HepG2 (cell line): ENCODE measurements around the gene FGGY. TPM values are rescaled to one million over a fixed set of nuclear protein-coding genes. Genes with fewer than 3 reads are reported as not detected.
A peak's percentile ranks its signal among the peaks of the same experiment; 100 is the strongest.

Experiments
- BRCA1 ChIP-seq: sonication (generic); formaldehyde crosslinking; IDR thresholded peaks from 2 replicates; pipeline ENCODE4 v1.4.0; 2020; ENCODE audit warnings: missing genetic modification reagents
- ETV5 ChIP-seq: IDR thresholded peaks from 2 replicates; pipeline ENCODE4 v1.6.1; 2018; ENCODE audit warnings: missing biosample characterization, missing genetic modification reagents, inconsistent platforms, borderline replicate concordance
- GATA4 ChIP-seq: sonication (generic); IDR thresholded peaks from 2 replicates; pipeline ENCODE4 v1.6.1; 2016; ENCODE audit warnings: antibody characterized with exemption, low read depth, borderline replicate concordance
- GMEB2 ChIP-seq: IDR thresholded peaks from 2 replicates; pipeline ENCODE4 v1.6.1; 2016; ENCODE audit warnings: missing biosample characterization, missing genetic modification reagents, low read depth
- HMG20A ChIP-seq: IDR thresholded peaks from 2 replicates; pipeline ENCODE4 v1.6.1; 2016; ENCODE audit warnings: borderline replicate concordance
- IRF2 ChIP-seq: IDR thresholded peaks from 2 replicates; pipeline ENCODE4 v1.6.1; 2018; ENCODE audit warnings: missing genetic modification reagents, missing compliant biosample characterization
- KLF15 ChIP-seq: sonication (generic); formaldehyde crosslinking; IDR thresholded peaks from 2 replicates; pipeline ENCODE4 v1.8.1; 2023; ENCODE audit warnings: borderline replicate concordance, mild to moderate bottlenecking, inconsistent platforms, missing genetic modification reagents, mixed read lengths
- YEATS2 ChIP-seq: sonication (generic); formaldehyde crosslinking; IDR thresholded peaks from 2 replicates; pipeline ENCODE4 v1.4.0; 2020; ENCODE audit warnings: missing genetic modification reagents, borderline replicate concordance
- ZBTB1 ChIP-seq: sonication (generic); formaldehyde crosslinking; IDR thresholded peaks from 2 replicates; pipeline ENCODE4 v1.4.0; 2020; ENCODE audit warnings: missing genetic modification reagents, borderline replicate concordance
- ZNF292 ChIP-seq: sonication (generic); formaldehyde crosslinking; IDR thresholded peaks from 2 replicates; pipeline ENCODE4 v1.8.1; 2022; ENCODE audit warnings: mild to moderate bottlenecking, low read depth, missing genetic modification reagents, borderline replicate concordance
- ZNF556 ChIP-seq: sonication (generic); formaldehyde crosslinking; IDR thresholded peaks from 2 replicates; pipeline ENCODE4 v1.4.0; 2020; ENCODE audit warnings: mild to moderate bottlenecking, missing genetic modification reagents, borderline replicate concordance
- ZNF784 ChIP-seq: sonication (generic); formaldehyde crosslinking; IDR thresholded peaks from 2 replicates; pipeline ENCODE4 v1.5.1; 2020; ENCODE audit warnings: missing genetic modification reagents, mild to moderate bottlenecking, borderline replicate concordance
- polyA plus RNA-seq, 8 experiments: library from polyadenylated mRNA; depleted of rRNA in 3 of 8; stranded (reverse) in 7 of 8; unstranded in 1 of 8; fragments of >200 nt; fragmentation: Illumina TruSeq in 4 of 8; extraction: Trizol in 4 of 8; gene quantifications; 2 replicates each; pipeline versions ENCODE4 v1.2.1 to v1.2.3, GENCODE V29; 2011 to 2016; ENCODE audit warnings: low read depth in 4 of 8, missing spikeins in 1 of 8, mixed read lengths in 1 of 8; ENCODE audit not compliant: insufficient read depth in 1 of 8
- total RNA-seq, 5 experiments: library from RNA; depleted of rRNA; stranded (reverse); fragments of >200 nt; fragmentation: Illumina TruSeq; extraction: Trizol; gene quantifications; 2 replicates each; pipeline ENCODE4 v1.2.3, GENCODE V29; 2016; ENCODE audit warnings: low read depth in 1 of 5
- TF ChIP-seq, protein P1 (sequence below): sonication (generic); formaldehyde crosslinking; IDR thresholded peaks from 2 replicates; pipeline ENCODE4 v1.4.0; 2020; ENCODE audit warnings: mild to moderate bottlenecking, missing genetic modification reagents, borderline replicate concordance
- TF ChIP-seq, protein P2 (sequence below): sonication (generic); formaldehyde crosslinking; IDR thresholded peaks from 2 replicates; pipeline ENCODE4 v1.8.0; 2022; ENCODE audit warnings: mild to moderate bottlenecking, missing genetic modification reagents
- TF ChIP-seq, protein P3 (sequence below): sonication (generic); formaldehyde crosslinking; conservative IDR thresholded peaks from 2 replicates; pipeline ENCODE4 v1.4.0; 2020; ENCODE audit warnings: mild to moderate bottlenecking, missing genetic modification reagents, moderate library complexity

The FGGY gene
- total and polyA plus RNA-seq, 2 of the 13 experiments (the other 11 are each of a cell fraction or from before 2014, with no cell fraction given) = 15.7 to 27.5 TPM

DNA sequence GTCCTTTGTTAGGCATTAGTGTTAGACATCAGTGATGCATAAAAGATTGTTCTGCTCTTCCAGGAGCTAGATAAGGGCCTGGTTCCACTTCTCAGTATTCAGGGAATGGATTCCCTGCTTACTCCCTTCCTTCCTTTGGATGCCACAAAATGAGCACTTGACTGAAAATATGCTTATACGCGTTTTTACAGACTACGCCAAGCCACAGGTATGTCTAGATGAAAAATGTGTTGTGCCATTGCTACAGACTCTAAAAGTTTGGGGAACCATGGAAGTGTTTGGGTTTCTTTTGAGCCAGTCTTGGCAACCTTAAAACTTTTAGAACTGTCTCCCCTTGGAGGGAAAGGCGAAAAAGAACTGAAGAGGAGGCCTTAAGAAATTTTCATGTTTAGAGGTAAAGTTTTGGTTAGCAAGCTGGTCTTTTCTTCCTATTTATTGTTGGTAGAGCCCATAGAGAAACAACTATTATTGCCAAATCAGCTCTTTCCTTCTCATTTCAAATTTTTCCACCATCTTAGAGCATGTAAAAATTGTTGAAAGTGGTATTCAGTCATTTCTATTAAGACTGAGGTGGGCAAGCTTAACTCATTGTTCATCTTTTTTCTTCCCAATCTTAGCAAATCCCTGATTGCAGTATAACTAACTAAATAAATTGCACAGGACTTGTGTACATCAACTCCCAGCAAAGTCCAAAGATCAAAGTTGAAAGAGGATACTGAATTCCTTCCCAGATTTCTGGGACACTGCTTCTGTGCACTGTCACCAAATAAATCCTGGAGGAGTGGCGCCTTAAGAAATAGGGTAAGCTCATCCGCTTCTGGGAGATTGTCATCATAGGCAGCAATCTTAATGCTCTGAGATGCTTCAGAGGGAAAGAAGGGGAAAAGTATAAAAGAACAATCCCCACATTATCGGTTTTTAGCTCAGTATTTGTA, 18.9 kb downstream of the FGGY start (continued):
- no peak for TF ChIP-seq BRCA1 (CRISPR knock-in tag)
- no peak for TF ChIP-seq IRF2 (CRISPR knock-in tag)
- TF ChIP-seq, protein P1, sequence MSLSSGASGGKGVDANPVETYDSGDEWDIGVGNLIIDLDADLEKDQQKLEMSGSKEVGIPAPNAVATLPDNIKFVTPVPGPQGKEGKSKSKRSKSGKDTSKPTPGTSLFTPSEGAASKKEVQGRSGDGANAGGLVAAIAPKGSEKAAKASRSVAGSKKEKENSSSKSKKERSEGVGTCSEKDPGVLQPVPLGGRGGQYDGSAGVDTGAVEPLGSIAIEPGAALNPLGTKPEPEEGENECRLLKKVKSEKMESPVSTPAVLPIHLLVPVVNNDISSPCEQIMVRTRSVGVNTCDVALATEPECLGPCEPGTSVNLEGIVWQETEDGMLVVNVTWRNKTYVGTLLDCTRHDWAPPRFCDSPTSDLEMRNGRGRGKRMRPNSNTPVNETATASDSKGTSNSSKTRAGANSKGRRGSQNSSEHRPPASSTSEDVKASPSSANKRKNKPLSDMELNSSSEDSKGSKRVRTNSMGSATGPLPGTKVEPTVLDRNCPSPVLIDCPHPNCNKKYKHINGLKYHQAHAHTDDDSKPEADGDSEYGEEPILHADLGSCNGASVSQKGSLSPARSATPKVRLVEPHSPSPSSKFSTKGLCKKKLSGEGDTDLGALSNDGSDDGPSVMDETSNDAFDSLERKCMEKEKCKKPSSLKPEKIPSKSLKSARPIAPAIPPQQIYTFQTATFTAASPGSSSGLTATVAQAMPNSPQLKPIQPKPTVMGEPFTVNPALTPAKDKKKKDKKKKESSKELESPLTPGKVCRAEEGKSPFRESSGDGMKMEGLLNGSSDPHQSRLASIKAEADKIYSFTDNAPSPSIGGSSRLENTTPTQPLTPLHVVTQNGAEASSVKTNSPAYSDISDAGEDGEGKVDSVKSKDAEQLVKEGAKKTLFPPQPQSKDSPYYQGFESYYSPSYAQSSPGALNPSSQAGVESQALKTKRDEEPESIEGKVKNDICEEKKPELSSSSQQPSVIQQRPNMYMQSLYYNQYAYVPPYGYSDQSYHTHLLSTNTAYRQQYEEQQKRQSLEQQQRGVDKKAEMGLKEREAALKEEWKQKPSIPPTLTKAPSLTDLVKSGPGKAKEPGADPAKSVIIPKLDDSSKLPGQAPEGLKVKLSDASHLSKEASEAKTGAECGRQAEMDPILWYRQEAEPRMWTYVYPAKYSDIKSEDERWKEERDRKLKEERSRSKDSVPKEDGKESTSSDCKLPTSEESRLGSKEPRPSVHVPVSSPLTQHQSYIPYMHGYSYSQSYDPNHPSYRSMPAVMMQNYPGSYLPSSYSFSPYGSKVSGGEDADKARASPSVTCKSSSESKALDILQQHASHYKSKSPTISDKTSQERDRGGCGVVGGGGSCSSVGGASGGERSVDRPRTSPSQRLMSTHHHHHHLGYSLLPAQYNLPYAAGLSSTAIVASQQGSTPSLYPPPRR (CRISPR knock-in tag) = no peak
- TF ChIP-seq ZNF556 (CRISPR knock-in tag) = no peak
- TF ChIP-seq YEATS2 = no peak
- TF ChIP-seq ZBTB1 = no peak
- peak; percentile 52; the same call in 1 of the 2 replicates for TF ChIP-seq HMG20A
- no peak for TF ChIP-seq KLF15 (CRISPR knock-in tag)
- TF ChIP-seq ZNF292 (CRISPR knock-in tag) = no peak
- TF ChIP-seq GATA4 = no peak
- no peak for TF ChIP-seq GMEB2 (CRISPR knock-in tag)
- no peak for TF ChIP-seq ZNF784 (CRISPR knock-in tag)
- TF ChIP-seq, protein P2, sequence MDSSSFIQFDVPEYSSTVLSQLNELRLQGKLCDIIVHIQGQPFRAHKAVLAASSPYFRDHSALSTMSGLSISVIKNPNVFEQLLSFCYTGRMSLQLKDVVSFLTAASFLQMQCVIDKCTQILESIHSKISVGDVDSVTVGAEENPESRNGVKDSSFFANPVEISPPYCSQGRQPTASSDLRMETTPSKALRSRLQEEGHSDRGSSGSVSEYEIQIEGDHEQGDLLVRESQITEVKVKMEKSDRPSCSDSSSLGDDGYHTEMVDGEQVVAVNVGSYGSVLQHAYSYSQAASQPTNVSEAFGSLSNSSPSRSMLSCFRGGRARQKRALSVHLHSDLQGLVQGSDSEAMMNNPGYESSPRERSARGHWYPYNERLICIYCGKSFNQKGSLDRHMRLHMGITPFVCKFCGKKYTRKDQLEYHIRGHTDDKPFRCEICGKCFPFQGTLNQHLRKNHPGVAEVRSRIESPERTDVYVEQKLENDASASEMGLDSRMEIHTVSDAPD (CRISPR knock-in tag) = no peak
- TF ChIP-seq ETV5 (CRISPR knock-in tag) = no peak
- TF ChIP-seq, protein P3, sequence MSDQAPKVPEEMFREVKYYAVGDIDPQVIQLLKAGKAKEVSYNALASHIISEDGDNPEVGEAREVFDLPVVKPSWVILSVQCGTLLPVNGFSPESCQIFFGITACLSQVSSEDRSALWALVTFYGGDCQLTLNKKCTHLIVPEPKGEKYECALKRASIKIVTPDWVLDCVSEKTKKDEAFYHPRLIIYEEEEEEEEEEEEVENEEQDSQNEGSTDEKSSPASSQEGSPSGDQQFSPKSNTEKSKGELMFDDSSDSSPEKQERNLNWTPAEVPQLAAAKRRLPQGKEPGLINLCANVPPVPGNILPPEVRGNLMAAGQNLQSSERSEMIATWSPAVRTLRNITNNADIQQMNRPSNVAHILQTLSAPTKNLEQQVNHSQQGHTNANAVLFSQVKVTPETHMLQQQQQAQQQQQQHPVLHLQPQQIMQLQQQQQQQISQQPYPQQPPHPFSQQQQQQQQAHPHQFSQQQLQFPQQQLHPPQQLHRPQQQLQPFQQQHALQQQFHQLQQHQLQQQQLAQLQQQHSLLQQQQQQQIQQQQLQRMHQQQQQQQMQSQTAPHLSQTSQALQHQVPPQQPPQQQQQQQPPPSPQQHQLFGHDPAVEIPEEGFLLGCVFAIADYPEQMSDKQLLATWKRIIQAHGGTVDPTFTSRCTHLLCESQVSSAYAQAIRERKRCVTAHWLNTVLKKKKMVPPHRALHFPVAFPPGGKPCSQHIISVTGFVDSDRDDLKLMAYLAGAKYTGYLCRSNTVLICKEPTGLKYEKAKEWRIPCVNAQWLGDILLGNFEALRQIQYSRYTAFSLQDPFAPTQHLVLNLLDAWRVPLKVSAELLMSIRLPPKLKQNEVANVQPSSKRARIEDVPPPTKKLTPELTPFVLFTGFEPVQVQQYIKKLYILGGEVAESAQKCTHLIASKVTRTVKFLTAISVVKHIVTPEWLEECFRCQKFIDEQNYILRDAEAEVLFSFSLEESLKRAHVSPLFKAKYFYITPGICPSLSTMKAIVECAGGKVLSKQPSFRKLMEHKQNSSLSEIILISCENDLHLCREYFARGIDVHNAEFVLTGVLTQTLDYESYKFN (CRISPR knock-in tag) = peak; percentile 17; the same call in 1 of the 2 replicates
